MM.1S (cell line): Measurements from ENCODE around the gene CFAP61.

Experiments used
- DNase-seq: peaks from one replicate; pipeline ENCODE4 v3.0.0-alpha.2; 2015
- H2AFZ ChIP-seq: fragments of 300-600 bp; sonication (generic); 2 replicates; pipeline ENCODE4 v1.6.0; 2016; ENCODE audit warnings: antibody characterized with exemption, low read length
- H3F3A ChIP-seq: fragments of 300-600 bp; sonication (generic); 2 replicates; pipeline ENCODE4 v1.6.1; 2016; ENCODE audit warnings: mild to moderate bottlenecking, antibody characterized with exemption, low read length, moderate library complexity, mixed read lengths; ENCODE audit not compliant: insufficient read depth
- H3K27ac ChIP-seq: fragments of 300-600 bp; sonication (generic); 2 replicates; pipeline ENCODE4 v1.5.1; 2016; ENCODE audit warnings: mild to moderate bottlenecking, low read length
- H3K27me3 ChIP-seq: fragments of 300-600 bp; sonication (generic); replicated peaks from 2 replicates; pipeline ENCODE4 v1.6.0; 2016; ENCODE audit warnings: low read length; ENCODE audit not compliant: insufficient read depth
- H3K36me3 ChIP-seq: fragments of 300-600 bp; sonication (generic); replicated peaks from 2 replicates; pipeline ENCODE4 v1.6.1; 2016; ENCODE audit warnings: mild to moderate bottlenecking, low read length, mixed read lengths; ENCODE audit not compliant: insufficient read depth
- H3K4me1 ChIP-seq: fragments of 300-600 bp; sonication (generic); 2 replicates; pipeline ENCODE4 v1.6.1; 2016; ENCODE audit warnings: low read length, mixed read lengths
- H3K4me2 ChIP-seq: fragments of 300-600 bp; sonication (generic); 2 replicates; pipeline ENCODE4 v1.6.0; 2016; ENCODE audit warnings: low read depth, low read length
- H3K4me3 ChIP-seq: fragments of 300-600 bp; sonication (generic); 2 replicates; pipeline ENCODE4 v1.5.1; 2016; ENCODE audit warnings: low read length, mixed read lengths
- H3K79me2 ChIP-seq: fragments of 300-600 bp; sonication (generic); 2 replicates; pipeline ENCODE4 v1.6.1; 2016; ENCODE audit warnings: mixed run types, low read length, mixed read lengths
- H3K9ac ChIP-seq: fragments of 300-600 bp; sonication (generic); 2 replicates; pipeline ENCODE4 v1.6.1; 2016; ENCODE audit warnings: low read length, mixed read lengths
- H3K9me2 ChIP-seq: fragments of 300-600 bp; sonication (generic); replicated peaks from 2 replicates; pipeline ENCODE4 v1.6.1; 2016; ENCODE audit warnings: mild to moderate bottlenecking, low read length, mixed read lengths; ENCODE audit not compliant: insufficient read depth
- H3K9me3 ChIP-seq: fragments of 300-600 bp; sonication (generic); replicated peaks from 2 replicates; pipeline ENCODE4 v1.6.1; 2016; ENCODE audit warnings: mild to moderate bottlenecking, low read length, mixed read lengths; ENCODE audit not compliant: insufficient read depth
- H4K20me1 ChIP-seq: fragments of 300-600 bp; sonication (generic); 2 replicates; pipeline ENCODE4 v1.6.1; 2016; ENCODE audit warnings: mild to moderate bottlenecking, low read length, moderate library complexity, mixed read lengths; ENCODE audit not compliant: insufficient read depth
- CTCF ChIP-seq: fragments of 300-600 bp; sonication (generic); IDR thresholded peaks from 2 replicates; pipeline ENCODE4 v1.5.1; 2016; ENCODE audit warnings: antibody characterized with exemption, low read length, mixed read lengths
- EZH2 ChIP-seq: fragments of 300-600 bp; sonication (generic); optimal IDR thresholded peaks from 2 replicates; pipeline ENCODE3; 2017; ENCODE audit warnings: low read depth, mild to moderate bottlenecking, antibody characterized with exemption, low read length, mixed read lengths
- EZH2phosphoT487 ChIP-seq: fragments of 300-600 bp; sonication (generic); IDR thresholded peaks from 2 replicates; pipeline ENCODE4 v1.6.1; 2018; ENCODE audit warnings: antibody characterized with exemption, low read length

CFAP61 gene

DNA sequence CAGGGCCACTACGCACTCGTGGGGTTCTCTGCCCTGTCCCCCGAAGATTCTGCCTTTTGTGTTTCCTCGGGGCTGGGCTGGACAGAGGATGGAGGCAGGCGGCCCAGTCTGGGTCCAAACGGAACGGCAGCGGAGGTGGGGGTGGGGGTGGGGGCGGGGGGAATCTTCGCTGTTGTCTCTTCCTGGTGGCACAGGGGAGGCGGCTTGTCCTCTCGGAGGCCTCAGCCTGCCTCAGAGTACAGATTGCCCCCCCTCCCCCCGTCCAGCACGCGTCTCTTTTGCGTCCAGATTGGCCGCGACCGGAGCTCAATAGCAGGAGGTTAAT is 314.2 kb downstream of the CFAP61 start:
- Histone ChIP-seq H3K4me2 (no peak overlapping the region), H3K36me3 (no peaks in the 10 kb centered on the region), H3K9ac (no peak overlapping the region), H3K9me3 (no peaks in the 10 kb centered on the region), H3F3A (no peaks in the 10 kb centered on the region), H2AFZ (no peak overlapping the region), H3K27ac (no peak overlapping the region), H3K9me2 (no peaks in the 10 kb centered on the region), H4K20me1 (no peaks in the 10 kb centered on the region), H3K4me3 (no peak overlapping the region), H3K27me3 (peaks cover 82% of the 10 kb centered on the region), H3K4me1 (0 out of 2 replicates have a peak, but pooled peaks cover 3% of the 10 kb centered on the region), H3K79me2 (no peaks in the 10 kb centered on the region)
- no peak for DNase-seq
- TF ChIP-seq CTCF (no peak), EZH2 (no peak), EZH2phosphoT487 (no peak)

DNA sequence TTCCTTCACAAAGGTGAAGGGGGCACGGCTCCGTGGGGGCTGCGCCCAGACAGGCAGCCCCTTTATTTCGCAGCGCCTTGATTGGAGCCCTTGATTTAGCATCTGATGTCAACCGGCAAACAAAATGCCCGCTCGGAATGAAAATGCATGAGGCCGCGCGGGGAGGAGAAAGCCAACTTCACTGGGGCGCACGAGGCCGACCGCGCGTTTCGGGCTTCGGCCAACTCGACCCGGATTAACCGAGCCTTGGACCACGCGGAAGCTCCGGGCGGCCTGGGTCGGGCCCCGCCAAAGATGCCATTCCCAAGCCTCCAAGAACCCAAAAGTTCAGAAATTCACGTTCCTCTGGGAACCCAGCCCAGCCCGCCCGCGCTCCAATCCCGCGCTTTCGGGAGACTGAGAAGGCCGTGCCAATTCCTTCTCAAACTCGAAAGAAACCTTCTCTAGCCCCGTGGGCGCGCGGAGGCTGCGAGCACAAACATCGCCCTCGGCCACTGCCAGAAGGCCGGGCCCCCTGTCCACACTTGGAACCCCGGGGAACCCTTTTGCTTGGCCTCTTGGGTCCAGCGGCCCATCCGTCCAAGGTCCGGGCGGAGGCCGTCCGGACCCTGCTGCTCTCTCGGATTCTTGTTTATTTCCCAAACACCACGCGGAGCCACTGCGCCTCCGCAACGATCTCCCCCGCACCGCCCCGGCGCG is 314.7 kb downstream of the CFAP61 start:
- H3K9ac ChIP-seq: no peak overlapping the region
- H3K4me3 ChIP-seq: 0 out of 2 replicates have a peak overlapping the region, but pooled peaks have one; percentile 25
- TF ChIP-seq EZH2phosphoT487 (no peak), CTCF (no peak), EZH2 (no peak)
- H2AFZ ChIP-seq: no peak overlapping the region
- H4K20me1 ChIP-seq: no peaks in the 10 kb centered on the region
- peaks cover 82% of the 10 kb centered on the region for H3K27me3 ChIP-seq
- no peaks in the 10 kb centered on the region for H3K9me3 ChIP-seq
- H3K9me2 ChIP-seq: no peaks in the 10 kb centered on the region
- no peak for DNase-seq
- 0 out of 2 replicates have a peak, but pooled peaks cover 3% of the 10 kb centered on the region for H3K4me1 ChIP-seq
- H3K79me2 ChIP-seq: no peaks in the 10 kb centered on the region
- H3K4me2 ChIP-seq: peak overlapping the region; percentile 54; the same call in 1 of the 2 replicates
- H3K27ac ChIP-seq: no peak overlapping the region
- no peaks in the 10 kb centered on the region for H3K36me3 ChIP-seq
- H3F3A ChIP-seq: no peaks in the 10 kb centered on the region

DNA sequence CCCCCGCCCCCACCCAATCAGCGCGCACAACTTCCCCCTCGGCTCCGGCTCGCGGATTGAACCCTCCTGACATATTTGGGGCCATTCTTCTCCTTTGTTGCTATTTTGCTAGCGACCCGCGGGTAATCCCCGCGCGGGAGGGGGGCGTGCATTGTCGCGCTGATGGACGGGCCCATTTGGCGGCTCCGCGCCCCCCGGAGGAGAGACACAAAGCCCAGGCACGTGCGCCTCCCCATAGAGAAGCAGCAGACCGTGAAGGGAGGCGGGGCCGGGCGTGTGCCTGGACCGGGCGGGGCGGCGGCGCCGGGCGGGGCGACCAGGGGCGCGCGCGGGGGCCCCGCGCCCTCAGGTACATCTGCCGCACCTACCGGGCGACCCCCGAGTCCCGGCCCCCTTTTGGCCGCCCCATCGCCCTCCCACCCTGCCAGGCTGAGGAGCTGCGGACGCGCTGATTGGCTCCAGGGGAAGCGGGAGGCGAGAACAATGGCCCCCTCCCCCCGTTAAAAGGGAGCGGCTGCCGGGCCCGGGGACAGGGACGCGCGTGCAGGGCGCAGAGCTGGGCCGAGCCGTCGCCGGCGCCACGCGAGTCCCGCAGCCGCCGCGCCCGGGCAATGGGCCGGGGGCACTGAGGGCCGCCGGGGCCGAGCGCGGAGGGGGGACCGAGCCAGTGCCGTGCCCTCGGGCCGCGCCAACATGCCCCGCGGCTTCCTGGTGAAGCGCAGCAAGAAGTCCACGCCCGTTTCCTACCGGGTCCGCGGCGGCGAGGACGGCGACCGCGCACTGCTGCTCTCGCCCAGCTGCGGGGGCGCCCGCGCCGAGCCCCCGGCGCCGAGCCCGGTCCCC is 315.5 kb downstream of the CFAP61 start, which contains the start of gene INSM1:
TSS of gene INSM1 (plus strand) at position 530 of the 843 bp plus-strand sequence. CDS start at position 694, 164 bp downstream.
- no peaks in the 10 kb centered on the region for H3K36me3 ChIP-seq
- H3K27ac ChIP-seq: no peak within 1 kb of the TSS
- TF ChIP-seq EZH2: no peak
- no peak for TF ChIP-seq CTCF
- TF ChIP-seq EZH2phosphoT487: no peak
- H3F3A ChIP-seq: no peaks in the 10 kb centered on the region
- H3K79me2 ChIP-seq: no peaks in the 10 kb centered on the region
- no peaks in the 10 kb centered on the region for H4K20me1 ChIP-seq
- no peaks in the 10 kb centered on the region for H3K9me2 ChIP-seq
- H3K4me3 ChIP-seq: 0 out of 2 replicates have a peak within 1 kb of the TSS, but pooled peaks have one; percentile 25
- no peak within 1 kb of the TSS for H2AFZ ChIP-seq
- 0 out of 2 replicates have a peak, but pooled peaks cover 3% of the 10 kb centered on the region for H3K4me1 ChIP-seq
- DNase-seq: no peak
- H3K9me3 ChIP-seq: no peaks in the 10 kb centered on the region
- peaks cover 82% of the 10 kb centered on the region for H3K27me3 ChIP-seq
- peak within 1 kb of the TSS; percentile 54; the same call in 1 of the 2 replicates for H3K4me2 ChIP-seq
- no peak within 1 kb of the TSS for H3K9ac ChIP-seq
